Thyroid gland (tissue), 4 donors: ENCODE data around the gene FOXN4. TPM values are rescaled to one million over a fixed set of nuclear protein-coding genes. Genes with fewer than 3 reads are reported as not detected.

ENCODE experiments used
- DNase-seq, 2 donors: peaks; one replicate each; pipeline ENCODE4 v3.0.0-alpha.2; 2019
- H3K27ac ChIP-seq, 3 donors: fragments of 200-600 bp; sonication (generic); 1 replicate in 2 of 3; 2 replicates in 1 of 3; pipeline ENCODE4 v1.5.1; 2016 to 2019; ENCODE audit warnings: mild to moderate bottlenecking in 1 of 3, moderate library complexity in 1 of 3
- H3K27me3 ChIP-seq: fragments of 200-600 bp; sonication (generic); one replicate; pipeline ENCODE4 v1.5.1; 2019
- H3K36me3 ChIP-seq, 2 donors: fragments of 200-600 bp; sonication (generic); one replicate each; pipeline ENCODE4 v1.5.1; 2016 to 2019
- H3K4me1 ChIP-seq, 2 donors: fragments of 200-600 bp; sonication (generic); one replicate each; pipeline ENCODE4 v1.5.1; 2017 to 2019
- H3K4me3 ChIP-seq, 3 donors: fragments of 200-600 bp; sonication (generic); replicated peaks in 1 of 3; 1 replicate in 2 of 3; 2 replicates in 1 of 3; pipeline ENCODE4 v1.5.1; 2016; ENCODE audit warnings: mild to moderate bottlenecking in 1 of 3
- H3K9me3 ChIP-seq: fragments of 200-600 bp; sonication (generic); one replicate; pipeline ENCODE4 v1.5.1; 2017
- POLR2A ChIP-seq, 2 donors: fragments of 450-650 bp; IDR thresholded peaks; one replicate each; pipeline ENCODE4 v1.6.1; 2017; ENCODE audit warnings: antibody characterized with exemption in 2 of 2, mild to moderate bottlenecking in 2 of 2, moderate library complexity in 1 of 2
- WGBS, 2 donors: methylation state at CpG; one replicate each; pipeline ENCODE4 v1.1.5; 2017; 5-methylcytosine and 5-hydroxymethylcytosine counted together
- intact Hi-C: fragments of 100-400 bp; cut with DNase I; formaldehyde crosslinking; loops from one replicate; pipeline ENCODE4 v1.15.1; 2023
- total RNA-seq, 4 donors: library from RNA; depleted of rRNA; stranded (reverse); fragments of >200 nt; gene quantifications; one replicate each; pipeline ENCODE4 v1.2.3, GENCODE V29; 2016
- TF ChIP-seq, protein P1 (sequence below), 6 experiments: fragments of 200-600 bp in 3 of 6; fragments of 450-650 bp in 3 of 6; sonication (generic) in 3 of 6; IDR thresholded peaks; one replicate each; pipeline ENCODE4 v1.5.1; 2016 to 2019; ENCODE audit warnings: antibody characterized with exemption in 6 of 6, mild to moderate bottlenecking in 2 of 6, inconsistent platforms in 1 of 6, moderate library complexity in 1 of 6

Gene FOXN4
- total RNA-seq, 4 donors from 2014 or later, result not detected

DNA sequence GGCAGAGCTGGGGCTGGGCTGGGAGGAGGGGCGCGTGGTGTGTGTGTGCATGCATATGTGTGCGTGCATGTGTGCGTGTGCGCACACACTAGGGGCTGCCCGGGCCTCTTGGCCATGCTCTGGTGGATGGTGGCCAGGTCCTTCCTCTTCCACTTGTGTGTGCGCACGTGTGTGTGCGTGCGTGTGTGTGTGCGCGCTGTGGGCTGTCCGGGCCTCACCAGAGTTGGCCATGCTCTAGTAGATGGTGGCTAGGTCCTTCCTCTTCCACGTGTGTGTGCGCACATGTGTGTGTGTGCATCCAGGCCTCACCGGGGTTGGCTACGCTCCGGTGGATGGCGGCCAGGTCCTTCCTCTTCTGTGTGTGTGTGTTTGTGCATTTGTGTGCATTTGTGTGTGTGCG is 24.7 kb downstream of the FOXN4 start:
- no peaks in the 10 kb centered on the region for H3K36me3 ChIP-seq
- no peak for TF ChIP-seq POLR2A (IDR thresholded peaks at IDR 0.05)
- TF ChIP-seq, protein P1, sequence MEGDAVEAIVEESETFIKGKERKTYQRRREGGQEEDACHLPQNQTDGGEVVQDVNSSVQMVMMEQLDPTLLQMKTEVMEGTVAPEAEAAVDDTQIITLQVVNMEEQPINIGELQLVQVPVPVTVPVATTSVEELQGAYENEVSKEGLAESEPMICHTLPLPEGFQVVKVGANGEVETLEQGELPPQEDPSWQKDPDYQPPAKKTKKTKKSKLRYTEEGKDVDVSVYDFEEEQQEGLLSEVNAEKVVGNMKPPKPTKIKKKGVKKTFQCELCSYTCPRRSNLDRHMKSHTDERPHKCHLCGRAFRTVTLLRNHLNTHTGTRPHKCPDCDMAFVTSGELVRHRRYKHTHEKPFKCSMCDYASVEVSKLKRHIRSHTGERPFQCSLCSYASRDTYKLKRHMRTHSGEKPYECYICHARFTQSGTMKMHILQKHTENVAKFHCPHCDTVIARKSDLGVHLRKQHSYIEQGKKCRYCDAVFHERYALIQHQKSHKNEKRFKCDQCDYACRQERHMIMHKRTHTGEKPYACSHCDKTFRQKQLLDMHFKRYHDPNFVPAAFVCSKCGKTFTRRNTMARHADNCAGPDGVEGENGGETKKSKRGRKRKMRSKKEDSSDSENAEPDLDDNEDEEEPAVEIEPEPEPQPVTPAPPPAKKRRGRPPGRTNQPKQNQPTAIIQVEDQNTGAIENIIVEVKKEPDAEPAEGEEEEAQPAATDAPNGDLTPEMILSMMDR (IDR thresholded peaks at IDR 0.05), result no peak
- WGBS, 2 donors, result 88 to 90% methylated on average over 17 to 19 of the region's 20 CpGs
- intact Hi-C loops, result no loop called here
- H3K27me3 ChIP-seq, result no peaks in the 10 kb centered on the region
- H3K4me1 ChIP-seq, result no peaks in the 10 kb centered on the region
- H3K4me3 ChIP-seq, result no peak overlapping the region
- H3K27ac ChIP-seq, result no peak overlapping the region
- H3K9me3 ChIP-seq, result no peaks in the 10 kb centered on the region
- DNase-seq, result no peak

DNA sequence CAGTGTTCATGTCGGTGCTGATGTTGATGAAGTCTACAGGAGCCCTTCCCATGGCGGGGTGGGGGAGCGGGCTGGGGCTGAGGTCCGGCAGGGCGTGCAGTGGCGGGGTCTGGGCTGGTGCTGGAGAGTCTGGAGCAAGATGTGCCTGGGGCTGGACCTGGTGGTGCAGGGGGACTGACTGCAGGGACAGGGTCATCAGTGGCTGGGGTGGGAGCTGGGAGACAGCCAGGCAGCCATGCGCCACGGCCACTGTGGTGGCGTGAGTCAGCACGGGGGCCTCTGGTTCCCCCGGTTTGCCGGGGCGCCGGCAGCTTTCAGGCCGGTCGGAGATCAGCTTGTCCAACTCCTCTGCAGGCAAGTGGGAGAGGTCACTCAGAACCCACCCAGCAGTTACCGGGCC is 27.6 kb downstream of the FOXN4 start:
- Histone ChIP-seq H3K9me3 (no peaks in the 10 kb centered on the region), H3K27me3 (no peaks in the 10 kb centered on the region), H3K36me3 (no peaks in the 10 kb centered on the region), H3K4me3 (no peak overlapping the region), H3K27ac (no peak overlapping the region), H3K4me1 (no peaks in the 10 kb centered on the region)
- intact Hi-C loops, result no loop called here
- 79 to 92% methylated on average over 16 of the region's 17 CpGs for WGBS, 2 donors
- no peak for DNase-seq
- TF ChIP-seq POLR2A (IDR thresholded peaks at IDR 0.05), result no peak
- TF ChIP-seq, protein P1 (IDR thresholded peaks at IDR 0.05), result no peak

DNA sequence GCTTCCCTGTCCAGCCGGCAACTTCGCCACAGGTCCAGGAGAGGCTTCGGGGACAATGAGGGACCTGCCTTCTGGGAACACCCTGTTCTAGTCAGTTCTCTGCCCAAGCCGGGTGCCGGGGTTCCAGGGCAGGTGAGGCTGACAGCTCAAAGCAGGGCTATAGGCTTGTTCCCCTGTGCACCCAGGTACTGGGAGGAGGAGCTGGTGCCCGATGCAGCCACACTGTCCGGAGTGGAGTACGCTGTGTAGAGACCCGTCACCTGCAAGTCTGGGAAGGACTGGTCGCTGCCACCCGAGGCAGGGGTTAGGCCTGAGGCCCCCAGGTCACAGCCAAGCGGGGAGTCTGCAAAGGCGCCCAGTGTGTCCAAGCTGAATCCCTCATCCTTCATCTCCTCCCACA is 29.6 kb downstream of the FOXN4 start:
- Histone ChIP-seq H3K4me3 (no peak overlapping the region), H3K27ac (no peak overlapping the region), H3K4me1 (no peaks in the 10 kb centered on the region), H3K27me3 (no peaks in the 10 kb centered on the region), H3K36me3 (no peaks in the 10 kb centered on the region), H3K9me3 (no peaks in the 10 kb centered on the region)
- no peak for TF ChIP-seq POLR2A (IDR thresholded peaks at IDR 0.05)
- TF ChIP-seq, protein P1 (IDR thresholded peaks at IDR 0.05), result no peak
- DNase-seq, result no peak
- 91 to 100% methylated on average over 6 to 7 of the region's 13 CpGs for WGBS, 2 donors
- intact Hi-C loops, result no loop called here

DNA sequence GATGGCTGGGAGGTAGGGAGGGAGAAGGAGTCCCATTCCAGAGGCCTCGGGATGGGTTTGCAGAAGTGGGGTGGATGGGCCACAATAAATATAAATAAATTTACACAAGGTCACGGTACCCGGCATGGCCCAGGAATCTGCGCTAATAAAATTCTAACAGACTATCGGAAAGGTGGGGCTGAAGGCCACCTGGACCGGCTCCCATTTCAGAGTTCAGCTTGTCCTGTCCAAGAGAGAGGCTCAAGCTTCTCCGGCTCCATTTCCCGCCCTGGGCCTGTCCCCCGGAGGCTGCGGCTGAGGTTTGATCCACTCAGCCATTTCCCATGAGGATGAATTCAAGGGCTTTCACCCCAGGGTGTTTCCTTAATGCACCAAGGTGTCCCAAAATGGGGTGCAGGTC is 30.2 kb downstream of the FOXN4 start:
- no peaks in the 10 kb centered on the region for H3K36me3 ChIP-seq
- no peaks in the 10 kb centered on the region for H3K9me3 ChIP-seq
- H3K4me3 ChIP-seq, result no peak overlapping the region
- WGBS, 2 donors, result 90 to 91% methylated on average over 10 of the region's 10 CpGs
- no peaks in the 10 kb centered on the region for H3K27me3 ChIP-seq
- H3K4me1 ChIP-seq, result no peaks in the 10 kb centered on the region
- TF ChIP-seq POLR2A (IDR thresholded peaks at IDR 0.05), result no peak
- TF ChIP-seq, protein P1 (IDR thresholded peaks at IDR 0.05), result no peak
- no peak overlapping the region for H3K27ac ChIP-seq
- intact Hi-C loops, result no loop called here
- no peak for DNase-seq

DNA sequence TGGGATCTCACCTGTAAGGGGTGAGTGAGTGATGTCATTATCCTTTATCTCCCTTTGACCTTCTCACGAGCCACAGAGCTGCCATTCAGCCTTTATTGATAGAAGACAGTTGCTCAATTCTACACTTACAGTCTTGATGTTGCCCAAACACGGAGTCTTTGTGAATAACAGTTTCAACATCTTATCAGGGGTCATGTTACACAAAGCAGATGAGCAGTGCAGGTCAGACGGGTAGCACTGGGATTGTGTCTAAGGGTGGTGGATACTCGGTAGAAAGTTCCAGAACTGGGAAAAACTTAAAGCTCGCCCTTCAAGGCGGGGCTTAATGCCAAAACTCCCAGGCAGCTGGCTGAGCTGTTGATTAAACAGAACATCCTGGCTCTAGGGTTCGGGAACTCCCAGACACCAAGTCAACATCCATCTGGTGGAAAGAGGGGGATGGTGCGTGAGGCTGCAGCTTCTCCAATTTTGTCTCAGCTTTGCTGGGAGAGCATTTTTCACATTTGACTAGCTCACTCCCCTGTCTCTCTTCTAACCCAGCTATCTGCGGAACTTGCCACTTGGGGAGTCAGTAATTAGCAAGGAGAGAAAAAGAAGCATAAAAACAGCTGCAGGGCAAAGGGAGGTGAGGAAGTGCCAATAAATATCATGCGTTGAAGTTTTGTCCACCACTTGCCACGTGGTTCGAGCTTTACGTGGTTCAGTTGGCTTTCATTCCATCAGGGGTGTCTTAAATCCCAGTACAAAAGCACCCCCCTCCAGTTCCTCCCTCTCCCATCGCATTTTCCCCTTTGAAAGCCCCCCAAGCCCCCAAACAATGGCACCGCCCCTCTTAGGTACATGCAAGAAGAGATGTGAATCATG is 31.0 kb downstream of the FOXN4 start:
- Histone ChIP-seq H3K27me3 (no peaks in the 10 kb centered on the region), H3K36me3 (no peaks in the 10 kb centered on the region), H3K27ac (no peak overlapping the region), H3K9me3 (no peaks in the 10 kb centered on the region), H3K4me1 (no peaks in the 10 kb centered on the region), H3K4me3 (no peak overlapping the region)
- TF ChIP-seq, protein P1 (IDR thresholded peaks at IDR 0.05), result no peak
- TF ChIP-seq POLR2A (IDR thresholded peaks at IDR 0.05), result no peak
- no peak for DNase-seq
- 57 to 59% methylated on average over 15 of the region's 15 CpGs for WGBS, 2 donors
- intact Hi-C loops, result no loop called here
